Stimulated activated CD8-positive, alpha-beta memory T cell treated with anti-CD3 and anti-CD28 coated beads, Interleukin-15, amount 100 ng/mL, for 4 hours (primary cell): ENCODE measurements around the gene CASQ1.

ENCODE experiments used
- DNase-seq, 2 donors: peaks; one replicate each; pipeline ENCODE4 v3.0.0-alpha.2; 2020; ENCODE audit warnings: low read depth in 2 of 2

The CASQ1 gene

DNA sequence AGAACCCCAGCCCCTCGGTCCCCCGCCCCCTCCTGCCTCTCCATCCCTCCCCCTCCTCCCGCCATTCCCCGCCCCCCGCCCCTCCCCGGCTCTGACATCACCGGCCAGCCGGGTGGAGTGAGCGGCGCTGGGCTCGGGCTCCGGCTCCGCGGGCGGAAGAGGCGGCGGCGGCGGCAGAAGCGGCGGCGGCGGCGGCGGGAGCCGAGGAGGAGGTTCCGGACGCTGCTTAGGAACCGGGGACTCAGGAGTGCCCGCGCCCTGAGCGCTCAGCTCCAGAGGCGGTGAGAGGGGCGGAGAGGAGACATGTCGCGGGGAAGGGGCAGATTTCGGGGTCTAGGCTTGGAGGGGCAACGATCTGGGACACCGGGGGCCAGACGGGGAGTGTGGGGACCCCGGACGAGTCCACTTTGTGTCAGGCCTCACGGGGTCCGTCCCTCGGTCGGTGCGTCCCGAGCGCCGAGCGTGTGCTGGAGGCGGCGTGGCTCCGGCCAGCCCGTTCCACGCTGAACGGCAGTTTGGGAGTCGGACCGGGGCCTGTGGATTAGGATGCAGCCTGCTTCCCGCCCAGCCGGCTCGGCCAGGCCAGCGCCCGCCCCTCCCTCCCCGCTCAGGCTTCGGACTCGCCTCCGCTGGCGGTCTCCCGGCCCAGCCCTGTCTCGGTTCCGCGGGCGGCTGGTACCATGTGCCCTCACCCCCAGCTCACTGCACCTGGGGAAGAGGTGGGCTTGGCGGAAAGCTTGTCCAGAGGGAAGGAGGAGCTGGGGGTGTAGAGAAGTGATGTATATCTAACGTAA lies 15.1 kb downstream of the CASQ1 start, which contains the start of gene PEA15:
PEA15 (plus strand) TSS at position 143 of the 794 bp plus-strand sequence. CDS start 6,161 bp downstream, outside the sequence.
- peak; percentile 28 to 51 for DNase-seq

DNA sequence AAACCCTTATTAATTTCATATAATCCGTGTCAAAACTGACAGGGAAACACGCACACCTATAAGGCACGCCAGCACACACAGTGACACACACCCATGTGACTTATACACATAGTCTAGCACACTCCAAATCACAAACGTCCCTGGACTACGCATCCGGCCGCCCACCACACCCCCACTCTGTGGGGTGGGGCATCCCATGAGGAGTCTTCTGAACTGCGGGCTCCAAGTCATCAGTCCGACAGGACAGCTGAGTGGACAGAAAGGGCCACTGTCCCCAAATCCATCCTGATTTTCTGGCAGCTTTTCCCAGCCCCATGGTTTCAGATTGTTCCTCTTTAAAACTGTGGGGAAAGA lies 15.6 kb downstream of the CASQ1 start:
- peak; percentile 29 to 40 for DNase-seq

DNA sequence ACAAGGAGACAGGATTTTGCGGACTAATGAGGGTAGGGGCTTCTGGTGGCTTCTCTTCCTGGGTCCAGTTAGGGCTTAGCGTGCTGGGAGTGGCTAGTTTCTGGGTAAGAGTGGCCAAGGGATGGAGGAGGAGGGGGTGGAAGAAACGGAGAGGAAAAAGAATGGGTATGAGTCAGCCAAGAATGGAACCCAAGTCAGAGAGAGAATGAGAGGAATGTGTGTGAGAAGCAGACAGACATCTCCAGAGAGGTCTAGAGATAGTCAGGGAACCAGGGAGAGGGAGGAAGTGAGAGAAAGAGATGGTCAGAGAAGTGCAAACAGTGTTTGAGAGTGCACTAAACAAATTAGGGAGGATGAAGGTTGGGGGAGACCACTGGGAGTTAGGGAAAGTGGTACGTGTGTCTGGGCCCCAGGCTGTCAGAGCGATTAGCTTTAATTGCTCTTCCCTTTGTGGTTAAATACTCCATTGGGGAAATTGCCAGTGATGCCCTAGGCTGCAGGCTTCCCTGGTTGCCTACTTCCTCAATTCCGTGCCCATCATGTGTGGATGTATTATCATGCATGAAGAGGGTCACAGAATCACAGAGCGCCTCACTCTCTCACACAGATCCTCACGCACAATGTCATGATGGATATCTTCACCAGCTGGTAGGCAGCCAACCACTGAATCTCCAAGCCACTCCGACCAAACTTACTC lies 16.2 kb downstream of the CASQ1 start:
- no peak for DNase-seq

DNA sequence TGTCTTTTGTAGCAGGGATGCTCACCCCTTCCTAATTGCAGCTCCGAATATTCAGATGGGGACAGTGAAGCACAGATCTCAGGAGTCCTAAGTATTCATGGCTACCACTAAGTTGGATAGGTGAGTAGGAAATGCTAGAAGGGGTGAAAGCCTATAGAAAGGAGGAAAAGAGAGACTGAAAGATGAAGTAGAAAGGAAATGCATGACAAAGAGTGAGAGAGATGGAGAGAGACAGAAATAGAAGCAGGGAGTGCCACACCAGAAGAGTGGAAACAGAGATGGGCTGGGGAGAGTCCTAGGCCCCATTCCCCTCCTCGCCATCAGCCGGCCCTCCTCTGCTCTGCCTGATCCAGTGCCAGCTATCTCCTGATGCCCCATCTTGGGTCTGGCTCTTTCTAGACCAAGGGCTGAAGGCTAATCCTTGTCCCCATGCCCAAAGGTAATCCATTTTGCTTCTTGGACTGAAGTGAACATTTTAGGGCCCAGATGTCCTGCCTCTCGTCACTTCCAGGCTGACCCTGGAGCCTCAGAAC lies 16.8 kb downstream of the CASQ1 start:
- no peak for DNase-seq

DNA sequence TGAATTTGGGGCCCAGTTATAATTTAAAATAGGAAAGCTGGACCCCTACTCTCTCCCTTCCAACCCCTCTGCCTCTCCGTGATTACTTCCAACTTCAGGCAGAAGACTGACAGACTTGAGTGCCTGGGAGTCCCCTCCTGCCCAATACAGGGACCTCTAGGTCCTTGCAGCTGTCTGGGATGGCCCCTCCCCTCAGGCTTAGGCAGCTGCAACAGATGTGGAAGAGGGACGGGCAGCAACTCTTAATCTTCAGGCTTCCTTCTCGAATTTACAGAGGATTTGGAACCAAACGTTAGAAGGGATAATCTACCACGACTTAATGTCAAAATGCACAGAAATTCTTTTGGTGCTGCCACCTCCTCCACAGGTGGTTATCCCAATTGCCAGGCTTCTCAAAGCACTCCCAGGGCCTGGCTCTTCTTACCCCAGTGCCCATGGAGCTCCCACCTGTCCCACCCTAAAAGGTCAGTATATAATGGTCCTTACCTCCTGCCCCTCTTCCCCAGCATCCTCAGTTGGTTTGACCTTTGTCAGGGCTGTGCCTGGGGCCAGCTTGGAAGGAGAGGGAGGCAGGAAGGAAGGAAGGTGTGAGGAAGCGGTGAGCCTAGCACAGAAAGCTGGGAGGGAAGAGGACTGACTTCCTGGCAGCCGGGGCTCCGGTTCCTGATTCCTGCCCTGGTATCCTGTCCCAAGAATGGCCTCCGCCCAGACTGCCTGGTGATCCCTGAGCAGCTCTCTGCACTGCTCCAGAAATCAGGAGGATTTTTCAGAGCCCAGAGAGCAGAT lies 17.6 kb downstream of the CASQ1 start:
- no peak for DNase-seq

DNA sequence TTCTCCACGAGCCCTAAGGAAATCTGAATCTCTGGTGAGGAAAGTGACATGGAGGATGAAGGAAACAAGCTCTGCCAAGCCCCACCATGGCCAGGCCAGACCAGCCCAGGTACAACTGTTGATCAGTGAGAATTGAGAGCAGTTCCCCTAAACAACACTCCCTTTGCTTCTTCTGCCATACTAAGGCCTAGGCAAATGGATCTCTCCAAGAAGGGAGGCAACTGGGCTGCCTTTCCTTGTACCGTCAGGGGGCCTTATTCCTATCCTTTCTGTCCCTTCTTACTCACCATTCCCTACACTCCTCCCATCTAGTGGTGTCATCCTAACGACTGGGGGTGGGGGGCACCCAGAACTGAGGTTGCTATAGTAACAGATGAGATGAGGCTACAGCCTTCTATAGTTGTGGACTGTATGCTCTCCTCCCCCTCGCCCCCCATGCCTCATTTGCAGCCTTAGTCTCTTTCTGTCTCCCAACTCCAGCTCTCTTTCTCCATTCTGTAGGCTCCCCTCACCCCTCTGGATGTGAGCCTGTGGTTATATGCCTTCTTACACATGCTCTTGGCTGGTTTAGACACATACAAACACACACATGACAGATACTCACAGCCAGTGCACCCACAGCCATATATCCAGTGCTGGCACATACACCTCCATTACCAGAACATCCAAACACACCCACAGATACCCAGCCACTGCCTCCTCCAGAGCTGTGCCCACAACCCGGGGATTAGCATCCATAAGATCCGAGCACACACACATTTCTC lies 18.4 kb downstream of the CASQ1 start:
- no peak for DNase-seq

DNA sequence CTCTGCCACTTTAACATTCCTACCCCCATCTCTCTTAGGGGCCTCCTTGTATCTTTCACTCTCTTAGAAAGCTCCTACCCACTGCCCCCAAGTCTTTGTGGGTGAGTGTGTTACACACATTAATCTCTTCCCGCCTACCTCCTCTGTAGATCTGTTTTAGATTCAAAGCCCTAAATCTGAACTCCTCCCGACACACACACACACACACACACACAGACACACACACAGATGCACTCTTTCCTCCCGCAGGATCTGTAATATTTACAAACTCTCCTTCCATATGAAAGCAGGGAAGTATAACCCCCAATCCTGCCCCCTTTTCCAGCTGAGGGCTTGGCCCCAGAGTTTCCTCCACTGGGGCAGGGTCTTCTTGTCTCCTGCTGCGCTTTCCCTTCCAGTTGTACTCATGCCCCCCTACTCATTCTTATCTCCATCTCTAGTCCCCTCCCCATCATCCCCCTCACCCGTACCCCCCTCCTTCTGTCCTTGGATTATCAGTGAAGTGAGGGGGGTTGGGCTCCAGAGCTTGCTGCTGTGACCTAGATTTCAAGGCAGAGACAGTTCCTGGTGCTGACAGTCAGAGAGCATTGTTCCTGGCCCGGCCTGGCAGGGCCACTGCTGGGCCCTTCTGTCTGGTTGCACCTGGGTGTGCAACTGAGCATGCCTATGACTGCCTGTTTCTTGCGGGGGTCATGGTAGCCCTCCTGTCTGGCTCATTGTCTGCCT lies 19.1 kb downstream of the CASQ1 start:
- DNase-seq, result no peak

DNA sequence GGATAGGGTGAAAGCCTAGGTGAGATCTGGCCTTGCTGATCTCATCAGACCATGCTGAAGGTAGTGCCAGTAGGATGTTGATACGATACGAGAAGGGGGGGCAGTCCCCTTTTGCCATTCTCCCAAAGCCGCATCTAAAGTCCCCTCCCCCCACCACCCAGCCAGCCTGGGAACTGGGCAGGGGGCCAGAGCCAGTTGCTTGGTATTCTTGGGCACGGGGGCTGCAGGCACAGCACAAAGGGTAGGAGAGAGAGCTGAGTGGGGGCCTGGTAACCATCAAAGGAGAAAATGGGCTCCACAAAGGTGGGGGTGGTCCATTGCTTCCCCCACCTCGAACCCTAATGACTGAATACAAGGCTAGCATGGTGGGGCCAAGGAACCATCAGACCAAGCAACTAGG lies 20.2 kb downstream of the CASQ1 start:
- DNase-seq, result no peak

DNA sequence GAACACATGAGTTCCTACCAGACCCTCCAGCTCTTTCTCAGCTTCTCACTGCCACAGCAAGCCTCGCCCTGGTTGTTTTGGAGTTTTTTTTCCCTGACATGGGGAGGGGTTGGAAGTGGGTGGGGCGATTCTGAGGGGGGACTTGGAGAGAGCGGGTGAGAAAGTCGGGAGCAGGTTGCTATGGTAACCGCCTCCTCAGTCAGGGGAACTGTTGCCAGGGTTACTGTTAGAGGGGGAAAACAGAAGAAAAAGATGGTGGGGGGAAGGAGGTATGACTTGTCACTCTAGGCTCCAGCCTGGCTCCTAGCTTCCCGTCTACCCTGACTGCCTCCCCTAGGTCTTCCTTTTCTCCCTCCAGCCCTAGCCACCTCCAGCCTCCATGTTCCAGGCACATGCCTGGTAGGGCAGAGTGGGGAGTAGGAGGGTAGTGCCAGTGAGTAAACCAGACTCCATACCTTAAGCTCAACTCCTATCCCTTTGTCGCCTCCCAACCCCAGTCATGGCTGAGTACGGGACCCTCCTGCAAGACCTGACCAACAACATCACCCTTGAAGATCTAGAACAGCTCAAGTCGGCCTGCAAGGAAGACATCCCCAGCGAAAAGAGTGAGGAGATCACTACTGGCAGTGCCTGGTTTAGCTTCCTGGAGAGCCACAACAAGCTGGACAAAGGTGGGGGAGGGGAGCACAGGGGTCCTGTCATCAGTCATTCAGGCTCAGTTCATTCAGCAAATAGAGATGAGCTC lies 20.8 kb downstream of the CASQ1 start:
- no peak for DNase-seq

DNA sequence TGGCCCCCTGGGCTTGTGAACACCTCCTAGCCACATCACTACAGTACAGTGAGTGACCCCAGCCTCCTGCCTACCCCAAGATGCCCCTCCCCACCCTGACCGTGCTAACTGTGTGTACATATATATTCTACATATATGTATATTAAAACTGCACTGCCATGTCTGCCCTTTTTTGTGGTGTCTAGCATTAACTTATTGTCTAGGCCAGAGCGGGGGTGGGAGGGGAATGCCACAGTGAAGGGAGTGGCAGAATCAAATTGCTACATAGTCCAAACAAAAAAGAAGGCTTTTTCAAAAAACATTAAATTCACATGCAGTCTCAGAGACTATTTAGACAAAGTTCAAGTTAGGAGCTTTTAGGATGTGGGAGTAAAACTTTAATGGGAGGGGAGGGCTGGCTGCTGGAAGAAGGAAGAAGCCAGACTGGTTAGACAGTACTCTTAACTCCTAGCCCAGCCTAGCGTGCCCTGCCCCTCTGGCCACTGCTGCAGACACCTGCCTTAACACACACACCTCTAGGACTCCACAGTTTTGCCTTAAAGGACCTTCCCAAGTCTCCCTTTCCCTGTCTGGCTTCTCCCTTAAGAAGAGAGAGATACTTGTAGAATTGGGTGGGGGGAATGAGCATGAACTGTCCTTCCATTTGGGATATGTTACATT lies 24.2 kb downstream of the CASQ1 start:
- no peak for DNase-seq

DNA sequence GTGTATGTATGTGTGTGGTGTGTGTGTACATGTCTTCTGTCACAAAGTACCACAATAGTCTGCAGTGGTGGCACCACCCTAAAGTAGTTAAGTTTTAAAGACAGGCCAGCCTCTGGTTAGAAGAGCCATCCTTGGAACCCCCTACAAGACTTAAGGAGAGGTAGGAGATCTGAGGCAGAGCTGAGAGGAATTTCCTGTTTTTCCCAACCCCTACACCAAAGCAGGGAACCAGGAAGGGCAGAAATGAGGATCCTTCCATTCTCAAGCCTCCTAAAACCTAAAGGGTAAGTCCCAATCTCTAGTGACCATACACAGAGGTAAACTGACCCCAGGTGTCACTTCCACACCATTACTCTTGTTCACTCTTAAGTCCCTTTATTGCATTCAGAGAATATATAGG lies 25.9 kb downstream of the CASQ1 start:
- DNase-seq, result no peak

DNA sequence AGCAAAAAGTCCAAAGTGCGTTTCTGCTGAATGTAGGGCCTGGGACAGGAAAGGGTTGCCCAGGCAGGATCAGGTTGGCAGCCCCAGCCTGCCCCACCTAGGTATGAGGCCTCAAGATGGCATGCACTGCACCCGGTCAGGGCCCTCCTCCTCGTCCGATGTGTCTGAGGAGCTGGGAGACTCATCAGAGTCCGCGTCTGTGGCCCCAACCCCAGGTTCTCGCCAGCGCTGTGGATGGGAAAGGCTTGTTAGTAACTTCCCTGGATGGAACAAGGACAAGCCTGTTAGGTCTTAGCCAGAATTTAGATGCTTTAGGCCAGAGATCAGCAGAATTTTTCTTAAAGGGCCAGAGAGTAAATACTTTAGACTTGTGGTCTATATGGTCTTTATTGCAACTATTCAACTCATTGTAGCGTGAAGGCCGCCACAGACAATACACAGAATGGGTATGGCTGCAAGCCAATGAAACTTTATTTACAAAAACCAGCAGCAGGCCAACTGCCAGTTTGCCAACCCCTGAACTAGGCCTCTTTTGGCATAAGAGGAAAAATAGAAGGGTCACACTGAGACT lies 27.2 kb downstream of the CASQ1 start:
- no peak for DNase-seq

DNA sequence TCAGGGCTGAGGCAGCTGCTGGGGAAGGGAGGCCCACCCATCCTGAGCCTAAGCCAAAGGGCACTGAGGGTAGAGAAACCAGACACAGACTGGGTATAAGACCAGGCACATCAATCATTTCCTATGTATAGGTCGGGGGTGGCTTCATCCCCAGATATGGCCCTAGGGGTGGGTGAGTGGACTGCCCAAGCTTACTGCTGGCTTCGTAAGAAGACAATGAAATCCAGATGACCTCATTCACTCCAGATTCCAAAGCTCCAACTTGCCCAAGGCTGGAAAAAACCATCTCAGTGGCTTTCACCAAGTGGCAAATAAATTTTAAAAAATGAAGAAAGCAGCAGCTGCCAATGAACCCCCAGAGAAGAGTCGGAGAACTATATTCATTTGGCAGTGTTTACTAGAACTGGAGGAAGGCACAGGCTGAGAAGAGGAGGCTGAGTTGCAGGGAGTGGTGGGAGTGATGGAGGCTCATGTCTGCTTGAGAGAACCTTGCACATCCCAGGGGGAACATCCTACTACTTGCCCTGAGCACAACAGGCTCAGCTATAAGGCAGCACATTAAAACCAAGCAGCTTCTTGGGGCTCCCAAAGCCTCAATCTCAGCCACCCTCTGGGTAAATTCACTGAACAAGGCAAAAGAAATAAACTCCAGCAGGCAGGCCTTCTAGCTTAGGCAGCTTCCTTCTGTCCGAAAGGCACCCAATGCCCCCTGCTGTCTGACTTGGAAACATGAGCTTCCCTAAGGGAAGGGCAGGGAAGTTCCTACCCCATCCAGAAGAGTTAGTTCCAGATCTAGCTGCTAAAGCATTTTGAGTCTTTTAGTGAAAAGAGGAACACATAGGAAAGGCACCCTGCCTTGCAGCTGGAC lies 28.9 kb downstream of the CASQ1 start:
- no peak for DNase-seq

DNA sequence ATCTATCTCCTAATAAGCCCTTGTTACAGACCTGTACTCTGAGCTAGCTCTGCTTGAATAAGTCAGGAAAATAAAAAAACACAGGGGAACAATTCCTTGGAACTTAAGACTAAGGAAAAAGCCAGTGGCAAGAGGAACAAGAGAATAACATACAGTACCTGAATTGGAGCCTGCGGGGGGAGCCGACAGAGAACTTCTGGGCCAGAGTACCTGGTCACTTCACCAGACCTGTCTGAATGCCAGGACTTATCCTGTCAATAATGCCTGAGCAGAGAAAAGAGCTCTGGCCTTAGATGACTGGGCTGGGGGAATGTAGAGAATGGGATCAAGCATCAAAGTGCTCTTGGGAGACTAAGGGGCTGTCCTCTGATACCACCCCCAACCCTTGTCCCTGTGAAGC lies 29.9 kb downstream of the CASQ1 start:
- no peak for DNase-seq

DNA sequence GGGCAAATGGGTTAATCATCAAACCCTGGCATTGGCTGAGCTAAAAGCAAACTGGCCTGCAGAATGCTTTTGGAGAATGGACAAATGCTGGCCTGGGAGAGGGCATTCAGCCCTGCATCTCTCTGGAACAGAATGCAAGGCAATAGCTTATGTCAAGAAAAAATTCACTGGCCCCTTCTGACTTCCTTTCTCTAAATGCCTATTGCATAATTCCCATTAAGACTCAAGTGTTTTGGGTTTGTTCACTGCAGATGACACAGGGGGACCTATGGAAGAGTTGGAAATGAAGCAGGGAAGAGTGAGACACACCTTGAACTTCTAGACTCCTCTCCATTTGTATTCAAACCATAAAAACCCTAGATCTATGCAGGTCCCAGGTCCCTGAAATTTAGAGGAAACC lies 30.7 kb downstream of the CASQ1 start:
- no peak for DNase-seq

DNA sequence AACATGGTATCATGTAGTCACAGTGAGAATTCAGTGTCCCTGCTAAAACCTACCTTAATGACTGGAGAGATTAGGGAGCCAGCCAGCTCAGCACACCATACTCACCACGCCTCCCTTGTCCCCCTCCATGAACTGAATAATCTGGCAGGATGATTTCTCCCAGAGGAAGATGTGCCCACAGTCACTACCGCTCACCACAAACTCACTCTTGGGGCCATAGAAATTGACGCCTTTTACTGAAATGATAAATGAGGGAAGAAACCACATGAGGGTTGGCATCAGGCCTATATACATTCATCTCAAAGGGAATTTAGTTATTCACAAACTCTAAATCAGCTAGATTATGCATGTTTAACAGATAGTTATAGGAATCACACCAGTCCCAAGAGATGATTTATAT lies 32.2 kb downstream of the CASQ1 start:
- no peak for DNase-seq

DNA sequence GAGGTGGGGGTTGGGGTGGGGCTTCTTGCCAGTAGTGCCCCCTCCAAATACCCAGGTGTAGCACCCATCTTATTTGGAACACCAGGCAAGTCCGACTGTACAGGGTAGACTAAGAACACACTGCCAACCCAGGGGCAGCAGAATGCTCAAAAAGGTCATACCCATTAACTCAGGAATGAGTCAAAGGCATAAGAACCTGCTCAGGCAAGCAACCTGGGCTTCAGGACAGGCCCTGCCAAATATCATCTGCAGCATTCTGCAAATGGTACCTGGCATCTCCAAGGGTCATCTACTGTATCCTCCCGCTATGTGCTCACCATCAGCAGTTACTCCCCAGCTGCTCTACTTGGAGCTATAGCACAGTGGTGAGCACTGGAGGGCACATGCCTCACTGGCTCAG lies 34.2 kb downstream of the CASQ1 start:
- no peak for DNase-seq

DNA sequence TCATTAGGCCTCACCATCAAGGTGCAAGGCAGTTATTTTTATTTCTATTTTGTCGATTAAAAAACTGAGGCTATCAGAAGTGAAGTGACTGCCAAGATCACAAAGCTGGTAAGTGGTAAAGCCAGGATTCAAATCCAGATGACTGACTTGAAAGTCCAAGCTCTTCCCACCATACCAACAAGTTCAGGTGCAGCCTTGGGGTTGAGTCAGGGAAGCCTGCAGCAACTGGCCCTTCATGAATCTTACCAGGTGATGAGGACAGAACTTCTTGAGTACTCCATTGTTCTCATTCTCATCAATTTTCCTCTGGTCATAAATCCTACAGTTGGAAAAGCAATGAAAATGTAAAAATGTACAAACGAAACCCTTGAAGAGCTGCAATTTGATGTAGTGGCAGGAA lies 35.0 kb downstream of the CASQ1 start:
- DNase-seq, result no peak
